ENCODE results near the gene ARHGEF4.
"Not testable (repeated sequence)": the region's sequence is repeated elsewhere in the genome, so short reads cannot be mapped to it uniquely, and the experiment has no call there.

Gene ARHGEF4

GRCh38 chr2:131058214-131058843 lies 221.6 kb downstream of the ARHGEF4 start:
- no peak for DNase-seq

- no peak for DNase-seq
Observed at GRCh38 chr2:131058920-131059319, 222.2 kb downstream of the ARHGEF4 start.

GRCh38 chr2:131063501-131064283 lies 227.0 kb downstream of the ARHGEF4 start:
- no peak for DNase-seq

- no peak for DNase-seq
Observed at GRCh38 chr2:131064589-131065512, 228.1 kb downstream of the ARHGEF4 start.

GRCh38 chr2:131067465-131068125 lies 230.9 kb downstream of the ARHGEF4 start:
- DNase-seq: no peak

GRCh38 chr2:131068172-131068571 lies 231.5 kb downstream of the ARHGEF4 start:
- DNase-seq: not testable (repeated sequence)

- DNase-seq: not testable (repeated sequence)
Observed at GRCh38 chr2:131075578-131075977, 238.9 kb downstream of the ARHGEF4 start.

GRCh38 chr2:131076707-131077106 lies 240.0 kb downstream of the ARHGEF4 start:
- DNase-seq: no peak

GRCh38 chr2:131077182-131077846 lies 240.6 kb downstream of the ARHGEF4 start:
- DNase-seq: no peak

- DNase-seq: no peak
Observed at GRCh38 chr2:131077966-131078365, 241.3 kb downstream of the ARHGEF4 start.

GRCh38 chr2:131079931-131080330 lies 243.2 kb downstream of the ARHGEF4 start:
- DNase-seq: not testable (repeated sequence)

GRCh38 chr2:131081190-131081589 lies 244.5 kb downstream of the ARHGEF4 start:
- DNase-seq: no peak

GRCh38 chr2:131085646-131086045 lies 248.9 kb downstream of the ARHGEF4 start:
- DNase-seq: no peak

- DNase-seq: no peak
Observed at GRCh38 chr2:131092458-131093005, 255.8 kb downstream of the ARHGEF4 start.

GRCh38 chr2:131093006-131093695 lies 256.4 kb downstream of the ARHGEF4 start, which contains the start of gene FAM168B:
Gene FAM168B, minus strand, starts transcription at chr2:131093460. Its CDS starts 10,814 bp downstream, at chr2:131082646.
- DNase-seq: peak; percentile 64

GRCh38 chr2:131093696-131094462 lies 257.2 kb downstream of the ARHGEF4 start:
- peak; percentile 45 for DNase-seq

GRCh38 chr2:131094463-131095281 lies 258.0 kb downstream of the ARHGEF4 start:
- no peak for DNase-seq
